Measurements from ENCODE around the gene CD53. TPM values are rescaled to one million over a fixed set of nuclear protein-coding genes. Genes with fewer than 3 reads are reported as not detected.

Gene CD53
- total and polyA plus RNA-seq, 9 of the 15 experiments (the other 6 are each of a cell fraction or from before 2014, with no cell fraction given) = 63.5 to 220 (median 131) TPM

- no peak for TF ChIP-seq RBM25 (IDR thresholded peaks at IDR 0.05; ENCODE audit: low read depth, low read length, severe bottlenecking)
- peak; percentile 69; the same call in 1 of the 2 replicates for TF ChIP-seq ZNF584 (CRISPR knock-in tag; IDR thresholded peaks at IDR 0.05; ENCODE audit: low read depth)
- TF ChIP-seq NFE2L1 (tag; IDR thresholded peaks at IDR 0.05; ENCODE audit: borderline replicate concordance, low read depth) = no peak
- TF ChIP-seq NONO (IDR thresholded peaks at IDR 0.05; ENCODE audit: low read depth in 2 of 2, low read length in 1 of 2) = 0 out of 4 replicates have a peak, but pooled peaks of 1 of the 2 experiments have one; percentile 40
- TF ChIP-seq TCF15 (CRISPR knock-in tag; IDR thresholded peaks at IDR 0.05) = no peak
- TF ChIP-seq SRSF7 (optimal IDR thresholded peaks at IDR 0.05; ENCODE audit: low read depth, low read length) = no peak
- no peak for TF ChIP-seq HDGF (IDR thresholded peaks at IDR 0.05)
- no peak for TF ChIP-seq SLC30A9 (CRISPR knock-in tag; IDR thresholded peaks at IDR 0.05)
- TF ChIP-seq TRIM28 (IDR thresholded peaks at IDR 0.05) = 0 out of 2 replicates have a peak, but pooled peaks have one; percentile 19
- TF ChIP-seq CEBPG (CRISPR knock-in tag; IDR thresholded peaks at IDR 0.05) = no peak
- TF ChIP-seq CEBPG (tag; conservative IDR thresholded peaks at IDR 0.05 in 1 of 2, IDR thresholded peaks at IDR 0.05 in 1 of 2) = peak in 1 of 2 experiments; percentile 7; a peak in 1 of 4 replicates
- TF ChIP-seq NKRF (IDR thresholded peaks at IDR 0.05; ENCODE audit: borderline replicate concordance) = no peak
- no peak for TF ChIP-seq ZNF165 (CRISPR knock-in tag; IDR thresholded peaks at IDR 0.05; ENCODE audit: borderline replicate concordance)
- TF ChIP-seq ZNF217 (CRISPR knock-in tag; IDR thresholded peaks at IDR 0.05) = no peak
- TF ChIP-seq HDAC3 (IDR thresholded peaks at IDR 0.05; ENCODE audit: borderline replicate concordance, partially characterized antibody) = peak; percentile 57
- no peak for TF ChIP-seq RUNX1 (IDR thresholded peaks at IDR 0.05; ENCODE audit: low read depth)
- TF ChIP-seq PHF8 (IDR thresholded peaks at IDR 0.05; ENCODE audit: borderline replicate concordance, low read length) = peak; percentile 55
- peak; percentile 88; the same call in 1 of the 2 replicates for TF ChIP-seq NFRKB (IDR thresholded peaks at IDR 0.05; ENCODE audit: low read depth)
- TF ChIP-seq BRCA1 (IDR thresholded peaks at IDR 0.05) = no peak
- no peak for TF ChIP-seq BRCA1 (CRISPR knock-in tag; IDR thresholded peaks at IDR 0.05)
- 0 out of 2 replicates have a peak, but pooled peaks have one; percentile 26 for TF ChIP-seq EP400 (IDR thresholded peaks at IDR 0.05)
- no peak for TF ChIP-seq TFE3 (CRISPR knock-in tag; IDR thresholded peaks at IDR 0.05)
- no peak for TF ChIP-seq ZBTB7A (IDR thresholded peaks at IDR 0.05; ENCODE audit: borderline replicate concordance, control insufficient read depth, low read depth, low read length)
- TF ChIP-seq ARID1B (IDR thresholded peaks at IDR 0.05) = peak; percentile 69
Measured at GRCh38 chr1:110872745-110873720, at the start of gene CD53 (continued).

All from K562 (cell line).